Body of pancreas (tissue), 4 donors: ENCODE measurements around the gene CATSPERZ.

Source experiments
- CTCF ChIP-seq, 7 experiments: fragments of 450-650 bp in 4 of 7; fragments of 200-600 bp in 3 of 7; sonication (generic) in 3 of 7; IDR thresholded peaks; one replicate each; pipeline ENCODE4 v1.5.1; 2016 to 2019; ENCODE audit warnings: antibody characterized with exemption in 7 of 7
- POLR2A ChIP-seq, 3 donors: fragments of 450-650 bp; IDR thresholded peaks; one replicate each; pipeline ENCODE4 v1.6.1; 2016; ENCODE audit warnings: antibody characterized with exemption in 3 of 3, mild to moderate bottlenecking in 2 of 3

- TF ChIP-seq CTCF (IDR thresholded peaks at IDR 0.05) = no peak
- no peak for TF ChIP-seq POLR2A (IDR thresholded peaks at IDR 0.05)
Measured at GRCh38 chr11:64259533-64260067, 40.6 kb upstream of the CATSPERZ start.
